ENCODE data around the gene ARHGDIA.

- TF ChIP-seq CTCF (IDR thresholded peaks at IDR 0.05; ENCODE audit: control extremely low read depth in 1 of 3, insufficient read depth in 1 of 3, low read depth in 1 of 3, low read length in 3 of 3) (no peak), POLR2A (IDR thresholded peaks at IDR 0.05; ENCODE audit: control extremely low read depth in 1 of 2, low read depth in 2 of 2, low read length in 2 of 2) (no peak), EP300 (IDR thresholded peaks at IDR 0.05; ENCODE audit: borderline replicate concordance in 1 of 2, low read depth in 2 of 2, low read length in 2 of 2) (no peak), TBP (IDR thresholded peaks at IDR 0.05; ENCODE audit: low read depth, low read length) (no peak), JUND (IDR thresholded peaks at IDR 0.05; ENCODE audit: low read length) (no peak), CHD2 (IDR thresholded peaks at IDR 0.05; ENCODE audit: low read length) (no peak)
Measured at GRCh38 chr17:81901167-81902022, 30.3 kb upstream of the ARHGDIA start.
